Fibroblast of skin of back (primary cell): ENCODE results near the gene C1orf52. TPM values are rescaled to one million over a fixed set of nuclear protein-coding genes. Genes with fewer than 3 reads are reported as not detected.

Experiments used
- DNase-seq: peaks from one replicate; pipeline ENCODE4 v3.0.0-alpha.2; 2013
- polyA plus RNA-seq, 2 experiments: library from polyadenylated mRNA; unstranded; fragments of 120-200 nt; gene quantifications; one replicate each; pipeline ENCODE4 v1.2.1, GENCODE V29; 2013; ENCODE audit not compliant: insufficient read length in 2 of 2

Gene C1orf52
- 30.9 TPM for polyA plus RNA-seq (2013, experiment 1 of 2; ENCODE audit: insufficient read length)
- 28.9 TPM for polyA plus RNA-seq (2013, experiment 2 of 2; ENCODE audit: insufficient read length)

DNA sequence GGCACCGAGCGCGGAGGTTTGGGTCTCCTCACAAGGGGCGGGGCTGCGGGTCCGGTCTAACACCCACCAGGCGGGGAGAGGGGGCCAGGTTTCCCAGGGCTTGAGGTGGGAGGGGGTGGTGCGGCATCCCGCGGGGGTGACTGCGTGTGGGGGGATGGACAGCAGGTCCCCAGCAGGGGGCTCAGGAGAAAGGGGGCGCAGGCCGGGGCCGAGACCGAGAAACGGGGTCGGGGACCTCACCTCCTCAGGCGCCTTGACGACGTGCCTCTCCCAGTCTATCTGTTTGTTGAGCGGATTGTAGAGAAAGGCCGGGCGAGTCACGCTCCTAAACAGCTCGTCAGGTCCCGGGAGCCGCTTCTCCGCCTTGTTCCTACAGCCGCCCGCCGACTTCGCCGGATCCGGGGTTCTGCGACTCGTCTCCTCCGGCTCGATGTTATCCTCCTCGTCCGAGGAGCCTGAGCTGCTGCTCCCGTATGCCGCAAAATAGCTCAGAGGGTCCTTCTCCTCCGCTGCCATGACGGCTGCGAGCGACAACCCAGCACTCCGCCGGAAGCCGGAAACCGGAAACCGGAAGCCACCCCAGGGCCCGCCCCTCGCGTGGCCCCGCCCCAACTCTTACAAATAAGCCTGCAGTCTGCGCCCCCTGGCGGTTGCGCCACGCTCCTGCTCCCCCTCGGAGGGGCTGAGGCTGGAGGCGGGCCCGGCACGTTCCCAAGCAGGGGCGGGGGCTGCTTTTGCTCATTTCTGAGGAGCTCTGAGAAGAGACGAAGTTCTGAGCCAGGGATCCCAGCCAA lies at the start of gene C1orf52:
C1orf52 (minus strand) TSS at position 545 of the 794 bp plus-strand sequence; CDS start at position 516, 29 bp downstream.
- peak; percentile 90 for DNase-seq

DNA sequence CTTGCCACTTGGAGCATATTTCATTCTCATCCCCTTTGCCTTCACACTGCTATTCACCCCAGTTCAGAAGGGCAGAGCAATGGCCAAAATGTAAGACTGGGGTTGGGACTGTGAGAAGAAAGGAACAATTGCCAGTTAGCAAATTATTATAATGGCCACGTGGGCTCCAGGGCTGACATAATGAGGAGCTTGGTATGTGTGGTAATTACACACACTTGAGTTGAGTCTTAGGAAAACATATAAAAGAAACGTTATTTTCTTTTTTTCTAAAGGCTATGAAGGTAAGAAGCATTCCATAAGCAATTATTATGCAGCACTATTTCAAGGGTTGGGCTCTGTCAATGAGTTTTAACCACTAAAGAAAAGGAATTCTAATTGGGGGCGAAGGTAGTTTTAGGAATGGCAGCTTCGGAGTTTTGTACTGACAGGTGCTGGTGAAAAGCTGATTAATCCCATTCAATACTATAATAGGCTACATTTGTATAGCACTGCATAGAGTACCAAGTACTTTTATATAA lies 49.4 kb upstream of the C1orf52 start:
- DNase-seq = no peak

DNA sequence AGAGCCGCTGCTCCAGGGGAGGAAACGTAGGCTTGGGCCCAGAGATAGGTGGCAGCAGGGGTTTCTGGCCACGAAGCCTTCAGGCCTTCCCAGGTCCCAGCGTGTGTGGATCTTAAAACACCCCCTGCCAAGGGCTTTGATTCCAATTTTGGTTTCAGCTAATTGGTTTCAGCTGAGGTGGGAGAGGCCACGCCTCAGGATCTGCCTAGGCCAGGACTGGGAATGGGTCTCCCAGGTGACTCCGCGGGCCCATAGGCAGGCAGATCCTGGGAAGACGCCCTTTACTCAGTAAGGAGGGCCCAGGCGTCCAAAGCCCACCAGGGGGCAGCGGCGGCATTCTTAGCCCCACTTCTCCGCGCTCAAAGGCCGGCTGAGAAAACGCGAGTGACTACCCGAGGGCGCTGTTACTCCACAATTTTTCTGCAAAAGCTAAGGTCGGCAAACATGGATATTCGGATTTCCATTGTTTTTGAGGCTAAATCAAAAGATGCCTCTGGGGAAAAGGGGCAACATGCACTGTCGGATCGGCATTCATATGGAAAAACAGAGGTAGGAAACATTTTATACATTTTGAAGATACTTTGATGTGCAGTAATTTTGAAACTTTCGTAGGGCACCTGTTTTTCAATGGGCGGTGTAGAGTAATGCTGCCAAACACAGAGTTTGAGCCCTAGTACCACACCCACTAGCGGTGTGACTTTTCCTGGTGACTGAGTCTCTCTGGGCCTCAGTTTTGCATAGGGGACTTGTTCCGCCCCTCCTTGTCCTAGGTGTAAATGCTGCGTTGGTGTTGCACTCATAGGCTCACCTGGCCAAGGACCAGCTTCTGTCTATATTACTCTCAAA lies 48.7 kb upstream of the C1orf52 start:
- peak; percentile 87 for DNase-seq

DNA sequence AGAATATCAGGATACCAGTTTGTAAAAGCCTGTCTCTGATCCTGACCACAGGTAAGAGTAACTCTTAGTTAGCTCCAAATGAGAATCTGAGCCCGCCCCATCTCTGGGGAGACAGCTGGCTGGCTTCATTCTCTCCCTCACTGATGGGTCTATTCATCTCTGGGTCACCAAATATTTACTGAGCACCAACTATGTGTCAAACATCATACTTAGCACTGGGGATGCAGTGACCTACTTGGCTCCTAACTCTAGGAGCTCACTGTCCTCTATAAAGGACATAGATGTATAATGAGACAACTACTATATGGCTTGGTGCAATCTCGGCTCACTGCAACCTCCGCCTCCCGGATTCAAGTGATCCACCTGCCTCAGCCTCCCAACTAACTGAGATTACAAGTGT lies 46.8 kb upstream of the C1orf52 start:
- no peak for DNase-seq

DNA sequence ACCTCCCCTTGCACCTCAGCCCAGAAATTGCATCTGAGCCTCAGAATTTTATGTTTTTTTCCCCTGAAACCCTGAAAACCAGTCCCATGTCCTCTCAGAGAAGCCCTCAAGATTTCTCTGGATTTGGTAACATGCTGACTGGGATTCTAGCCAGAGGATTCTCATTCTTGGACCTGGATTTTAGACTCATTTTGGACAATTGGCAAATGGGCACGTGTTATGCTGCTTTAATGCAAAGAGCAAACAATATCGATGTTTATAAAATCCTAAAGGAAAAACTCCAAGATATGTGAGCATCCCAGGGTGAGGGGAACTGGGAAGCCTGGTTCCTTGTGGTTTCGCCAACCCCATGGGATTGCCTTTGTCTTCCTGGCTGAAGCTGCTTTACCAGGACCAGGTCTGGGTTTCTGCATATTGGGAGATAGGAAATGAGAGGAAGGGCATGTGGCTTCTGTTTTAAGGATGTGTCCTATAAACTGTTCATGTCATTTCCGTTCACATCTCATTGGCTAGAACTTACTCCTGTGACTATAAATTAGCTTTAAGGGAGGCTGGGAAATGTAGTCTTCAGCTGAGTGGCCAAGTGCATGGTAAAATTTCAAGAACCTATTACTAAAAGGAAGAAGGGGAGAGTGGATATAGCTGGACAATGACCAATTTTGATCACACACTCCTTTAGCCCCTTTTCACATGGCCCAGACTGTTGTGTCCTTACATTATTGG lies 44.1 kb upstream of the C1orf52 start:
- no peak for DNase-seq

DNA sequence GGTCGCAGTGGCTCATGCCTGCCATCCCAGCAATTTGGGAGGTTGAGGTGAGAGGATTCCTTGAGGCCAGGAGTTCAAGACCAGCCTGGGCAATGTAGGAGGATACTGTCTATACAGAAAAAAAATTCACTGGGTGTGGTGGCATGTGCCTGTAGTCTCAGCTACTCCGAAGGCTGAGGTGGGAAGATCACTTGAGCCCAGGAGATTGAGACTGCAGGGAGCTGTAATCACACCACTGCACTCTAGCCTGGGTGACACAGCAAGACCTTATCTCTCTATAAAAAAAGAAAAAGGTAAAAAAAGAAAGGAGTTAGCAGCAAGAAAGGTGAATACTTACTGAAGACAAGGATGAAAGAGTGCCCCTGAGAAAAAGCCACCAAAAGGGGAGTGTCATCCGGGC lies 40.7 kb upstream of the C1orf52 start:
- DNase-seq = no peak

DNA sequence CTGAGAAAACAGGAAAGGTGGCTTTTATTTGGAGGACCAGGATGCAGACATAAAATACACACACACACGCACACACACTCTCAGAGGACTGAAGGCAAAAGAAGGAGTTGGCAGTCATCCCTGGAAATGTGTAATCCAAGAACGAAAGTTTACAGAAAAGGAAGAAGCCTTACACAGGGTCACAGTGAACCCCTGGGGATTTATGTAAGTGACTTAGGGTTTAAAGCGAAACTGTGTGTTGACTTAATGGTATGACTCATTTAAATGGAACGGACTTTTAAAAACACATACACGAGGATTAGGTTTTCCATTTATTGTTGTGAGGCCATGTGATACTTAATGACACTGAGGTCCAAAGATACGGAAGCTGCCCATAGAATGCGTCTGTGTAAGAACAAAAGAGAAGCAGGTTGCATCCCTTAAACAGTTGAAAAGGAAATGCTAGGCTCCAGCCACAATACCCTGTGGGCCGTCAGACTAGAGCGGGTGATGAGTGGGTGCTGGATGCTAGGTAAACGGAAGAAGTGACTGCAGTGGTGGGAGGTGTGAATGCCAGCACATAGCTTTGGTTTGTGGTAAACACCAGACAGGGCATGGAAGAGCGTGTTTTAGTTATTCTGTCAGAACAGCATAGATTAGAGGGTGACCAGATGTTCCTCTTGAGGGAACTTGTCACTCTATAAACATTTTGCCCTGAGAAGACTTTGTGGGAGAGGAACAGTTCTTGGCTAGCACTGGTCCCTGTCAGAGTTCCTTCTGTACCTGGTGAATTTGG lies 38.6 kb upstream of the C1orf52 start:
- DNase-seq = peak; percentile 100

DNA sequence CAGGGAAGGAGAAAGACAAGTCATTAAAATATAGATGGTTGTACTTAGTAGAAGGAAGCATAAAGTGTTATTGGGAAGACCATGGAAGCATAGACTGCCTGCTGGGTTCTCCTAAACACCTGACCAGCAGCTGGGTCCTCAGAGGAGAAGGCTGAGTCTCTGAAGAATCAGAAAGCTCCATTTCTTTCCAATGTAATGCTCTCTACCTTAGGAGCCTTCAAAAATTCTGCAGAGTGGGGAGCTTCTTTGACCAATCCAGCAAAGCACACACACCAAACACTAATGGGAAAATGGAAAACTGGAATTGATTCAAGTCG lies 38.0 kb upstream of the C1orf52 start:
- DNase-seq = no peak

DNA sequence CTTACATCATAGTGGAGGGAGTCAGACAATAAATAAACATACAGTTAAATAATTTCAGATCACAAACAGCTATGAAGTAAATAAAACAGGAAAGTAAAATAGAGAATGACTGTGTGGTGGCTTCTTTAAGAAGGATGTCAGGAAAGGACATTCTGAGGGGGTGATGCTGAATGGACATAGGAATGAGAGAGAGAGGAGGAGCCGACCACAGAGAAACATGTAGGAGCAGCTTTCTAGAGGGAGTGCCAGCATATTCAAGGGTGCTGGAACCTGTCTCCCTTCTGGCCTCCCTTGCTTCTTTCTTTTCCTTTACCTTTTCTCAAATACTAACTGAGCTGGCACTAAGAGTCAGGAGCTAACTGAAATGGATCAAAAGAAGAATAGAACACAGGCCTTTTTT lies 37.5 kb upstream of the C1orf52 start:
- DNase-seq = peak; percentile 72

DNA sequence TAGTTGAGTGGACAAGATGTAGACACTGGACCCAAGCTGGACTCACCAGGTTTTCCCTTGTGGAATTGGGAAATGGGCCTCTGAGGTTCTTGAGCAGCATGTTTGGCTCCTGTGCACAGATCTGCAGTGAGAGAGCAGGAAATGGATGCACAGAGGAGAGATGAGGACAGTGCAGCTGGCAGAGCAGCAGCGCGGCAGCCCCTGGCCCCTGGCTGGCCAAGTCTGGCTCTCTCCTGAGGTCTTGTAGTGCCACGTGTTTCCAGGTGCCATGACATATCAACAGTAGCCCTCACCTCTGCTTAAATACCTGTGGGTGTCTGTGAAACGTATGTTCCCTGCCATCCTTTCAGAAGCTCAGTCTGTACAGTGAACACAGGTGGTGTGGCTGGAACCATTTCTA lies 36.2 kb upstream of the C1orf52 start:
- no peak for DNase-seq

DNA sequence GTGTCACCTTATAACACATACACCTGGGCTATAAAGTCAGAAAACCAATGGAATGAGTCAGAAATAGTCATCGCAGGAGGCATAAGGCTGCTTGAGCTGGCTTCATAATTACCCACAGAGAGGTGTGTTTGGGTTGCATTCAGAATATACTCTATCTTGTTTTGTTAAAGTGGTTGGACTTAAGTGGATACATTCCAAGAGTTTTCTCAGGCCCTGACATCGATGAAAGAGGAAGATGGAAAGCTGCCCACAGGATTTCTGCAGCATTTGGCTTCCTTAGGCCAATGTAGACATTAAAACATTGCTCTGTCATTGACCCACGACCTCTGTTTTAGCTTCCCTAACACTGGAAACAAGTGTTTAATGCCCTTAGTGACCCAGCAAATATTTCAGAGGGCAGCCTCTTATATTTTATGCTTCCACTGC lies 35.6 kb upstream of the C1orf52 start:
- no peak for DNase-seq

DNA sequence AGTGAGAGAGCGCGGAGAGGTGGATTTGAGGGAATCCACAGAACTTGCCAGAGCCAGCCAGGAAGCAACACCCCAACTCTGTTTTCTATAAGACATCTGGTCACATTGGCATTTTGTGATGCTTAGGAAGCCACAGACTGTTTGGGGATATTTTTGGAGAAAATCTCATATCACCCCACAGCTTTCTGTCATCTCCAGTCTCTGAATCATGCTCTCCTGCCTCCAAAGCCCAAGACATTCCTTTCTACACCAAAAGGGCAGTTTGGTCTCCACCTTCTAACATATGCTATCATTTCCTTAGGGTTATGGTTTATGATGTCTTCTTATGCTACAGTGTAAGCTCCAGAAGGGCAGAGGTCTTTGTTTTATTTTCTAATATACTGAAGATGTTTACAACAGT lies 31.4 kb upstream of the C1orf52 start:
- DNase-seq = peak; percentile 71

DNA sequence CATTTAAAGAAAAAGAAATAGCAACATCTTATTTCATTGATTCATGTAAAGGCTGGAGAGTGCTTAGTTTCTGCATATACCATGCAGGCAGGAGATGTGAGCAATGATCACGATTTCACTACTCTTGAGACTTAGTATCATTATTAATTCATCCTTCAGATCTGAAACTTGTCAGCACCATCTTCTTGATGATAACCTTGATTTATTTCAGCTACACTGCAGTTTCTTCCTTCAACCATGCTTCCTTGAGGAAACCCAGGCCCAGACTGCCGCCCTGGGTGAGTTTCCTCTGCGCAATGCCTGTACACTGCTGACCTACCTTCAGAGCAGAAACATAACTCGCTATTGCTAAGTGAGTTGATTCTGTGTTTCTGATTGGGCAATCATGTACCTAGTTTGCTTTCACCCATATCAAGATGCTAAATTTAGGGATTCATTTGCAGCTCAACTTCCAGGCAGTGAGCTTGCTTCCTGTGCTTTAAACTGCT lies 30.4 kb upstream of the C1orf52 start:
- DNase-seq = no peak

DNA sequence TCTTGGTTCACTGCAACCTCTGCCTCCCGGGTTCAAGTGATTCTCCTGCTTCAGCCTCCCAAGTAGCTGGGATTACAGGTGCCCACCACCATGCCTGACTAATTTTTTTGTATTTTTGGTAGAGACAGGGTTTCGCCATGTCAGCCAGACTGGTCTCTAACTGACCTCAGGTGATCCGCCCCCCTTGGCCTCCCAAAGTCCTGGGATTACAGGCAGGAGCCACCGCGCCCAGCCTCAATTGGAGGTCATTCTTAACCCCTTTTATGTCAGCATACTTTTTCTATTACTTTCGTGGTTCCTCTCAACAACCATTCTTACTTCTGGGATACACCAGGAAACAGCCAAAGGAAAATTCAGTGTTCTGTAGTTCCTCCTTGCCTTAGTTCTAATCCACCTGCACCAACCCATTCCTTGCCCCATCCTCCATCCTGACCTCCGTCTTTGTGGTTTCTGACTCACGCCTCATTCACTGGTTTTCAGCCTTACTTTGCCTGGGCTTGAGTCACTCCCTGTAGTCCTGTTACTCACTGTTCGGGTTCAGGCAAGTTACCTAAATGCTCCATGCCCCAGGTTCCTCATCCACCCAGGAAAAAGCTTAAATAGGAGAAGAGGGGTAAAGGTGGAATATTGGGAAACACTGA lies 29.9 kb upstream of the C1orf52 start:
- peak; percentile 91 for DNase-seq

DNA sequence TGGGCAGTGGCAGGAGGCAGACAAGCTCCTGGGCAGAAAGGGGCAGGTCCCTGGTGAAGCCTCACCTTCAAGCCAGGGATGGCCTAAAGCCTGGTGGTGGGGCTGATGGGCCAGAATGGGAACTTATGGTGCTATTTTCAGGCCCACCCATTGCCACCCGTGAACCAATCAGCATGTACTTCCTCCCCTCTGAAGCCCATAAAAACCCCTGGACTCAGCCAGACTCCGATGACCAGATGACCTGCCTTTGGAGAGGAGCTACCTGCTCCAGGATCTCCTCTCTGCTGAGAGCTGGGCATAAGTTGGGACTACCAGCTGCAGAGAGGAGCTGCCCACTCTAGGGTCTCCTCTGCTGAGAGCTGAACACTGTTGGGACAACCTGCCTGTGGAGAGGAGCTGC lies 24.7 kb upstream of the C1orf52 start:
- no peak for DNase-seq

DNA sequence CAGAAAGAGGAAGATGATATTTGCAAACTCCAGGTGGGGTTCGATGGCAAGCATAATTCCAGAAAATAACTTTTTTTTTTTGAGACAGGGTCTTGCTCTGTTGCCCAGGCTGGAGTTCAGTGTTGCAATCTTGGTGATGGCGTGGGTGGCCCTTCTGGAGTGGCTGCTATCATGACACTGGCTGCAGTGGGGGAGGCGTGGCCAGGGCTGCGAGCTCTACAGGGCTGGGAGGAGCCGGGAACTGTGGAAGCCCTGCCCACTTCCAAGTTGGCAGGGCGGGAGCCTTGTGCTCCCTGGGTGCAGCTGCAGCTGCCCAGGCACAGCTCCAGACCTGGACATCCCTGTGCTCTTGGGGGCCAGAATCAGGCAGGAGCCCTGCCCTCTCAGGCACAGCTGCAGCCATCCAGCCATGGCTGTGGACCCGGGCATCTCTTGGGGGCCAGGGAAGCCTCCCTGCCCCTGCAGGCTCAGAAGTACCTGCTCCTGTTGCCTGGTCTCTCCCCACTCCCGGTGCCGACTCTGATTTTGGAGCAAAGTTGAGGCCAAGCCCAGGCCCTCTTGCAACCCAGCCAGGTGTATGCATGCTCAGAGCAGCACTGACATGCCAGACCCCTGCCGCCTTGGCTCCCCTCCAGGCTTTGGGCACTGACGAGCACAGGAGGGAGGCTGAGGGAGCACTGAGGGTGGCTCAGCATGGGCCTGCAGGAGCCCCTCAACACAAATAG lies 24.2 kb upstream of the C1orf52 start:
- no peak for DNase-seq

DNA sequence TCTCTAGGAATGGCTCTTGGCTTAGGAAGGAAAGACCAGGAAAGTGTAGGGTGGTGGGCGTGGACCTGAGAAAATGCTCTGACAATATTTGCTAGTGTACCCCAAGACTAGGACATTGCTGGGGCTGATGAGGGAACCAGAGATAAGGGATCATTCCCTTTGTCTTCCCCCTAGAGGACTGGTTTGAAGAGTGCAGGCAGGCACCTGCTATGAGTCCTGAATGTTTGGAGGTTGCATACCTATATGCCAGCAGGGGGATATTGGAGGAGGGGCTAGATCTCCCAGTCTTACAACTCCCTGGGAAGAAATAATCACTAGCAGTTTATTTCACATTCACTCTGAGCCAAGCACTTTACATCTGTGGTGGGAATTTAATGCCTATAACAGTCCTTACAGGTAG lies 23.0 kb upstream of the C1orf52 start:
- DNase-seq = no peak

DNA sequence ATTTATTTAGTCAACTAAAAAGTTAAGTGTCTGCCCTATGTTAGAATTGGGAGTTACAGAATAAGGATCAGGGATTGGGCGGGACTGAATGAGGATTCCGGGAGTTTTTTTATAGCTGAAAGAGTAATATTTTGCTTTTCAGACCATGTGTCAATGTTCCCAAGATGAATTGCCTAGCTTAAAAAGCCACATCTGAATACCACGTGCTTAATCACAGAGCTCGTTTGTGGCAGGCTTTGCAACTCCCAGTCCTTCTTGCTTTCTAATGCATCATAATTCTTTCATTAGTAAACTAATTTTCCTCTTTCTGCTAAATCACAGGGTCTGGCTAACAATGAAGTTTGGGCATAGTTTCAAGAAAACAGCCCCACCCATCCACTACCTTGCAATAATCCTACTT lies 21.2 kb upstream of the C1orf52 start:
- no peak for DNase-seq

DNA sequence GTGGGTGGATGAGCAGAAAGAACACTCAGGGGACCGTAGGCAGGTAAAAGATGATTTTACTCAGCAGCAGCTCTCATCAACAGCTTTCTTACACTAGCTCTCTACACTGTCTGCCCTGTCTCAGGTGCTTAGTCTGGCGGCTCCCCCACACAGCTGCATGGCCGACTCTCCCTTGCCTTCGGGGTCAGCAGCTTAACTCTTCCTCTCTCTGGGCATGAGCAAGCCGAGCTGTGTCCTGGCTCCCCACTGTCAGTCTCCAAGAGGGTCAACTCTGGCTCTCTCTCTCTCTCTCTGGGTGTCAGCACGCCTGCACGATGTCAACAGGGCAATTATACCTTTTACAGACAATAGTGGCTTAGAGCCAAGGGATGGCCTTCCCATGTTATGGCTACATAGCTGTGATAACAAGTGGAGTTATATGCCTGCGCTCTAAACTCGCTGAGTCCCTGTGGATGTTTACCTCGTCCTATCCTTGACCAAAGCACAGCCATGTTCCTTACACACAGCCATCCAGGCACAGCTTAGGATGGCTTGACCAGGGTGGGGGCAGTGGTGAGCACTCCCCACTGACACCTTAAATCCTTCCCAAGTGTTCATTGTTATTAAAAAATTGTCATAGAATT lies 20.1 kb upstream of the C1orf52 start:
- DNase-seq = no peak

DNA sequence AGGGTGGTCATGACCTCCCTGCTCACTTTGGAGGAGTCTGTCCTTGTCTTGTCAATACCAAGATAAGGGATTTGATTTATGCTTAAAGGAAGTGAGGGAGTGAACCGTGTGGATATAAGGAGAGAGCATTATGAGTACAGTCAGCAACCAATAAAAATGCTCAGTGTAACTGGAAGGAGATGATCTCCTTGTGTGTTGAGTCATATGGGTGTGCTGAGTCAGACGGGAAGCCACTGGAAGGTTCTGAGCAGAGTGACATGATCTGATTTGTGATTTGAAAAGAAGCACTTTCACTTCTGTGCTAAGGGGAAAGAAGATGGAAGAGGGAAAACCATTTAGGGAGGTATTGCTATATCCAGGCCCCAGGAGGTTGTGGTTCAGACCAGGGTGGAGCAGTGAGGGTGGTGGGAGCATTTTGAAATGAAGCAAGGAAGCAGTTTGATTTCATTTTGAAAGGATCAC lies 19.4 kb upstream of the C1orf52 start:
- peak; percentile 97 for DNase-seq
